Astrocyte of the hippocampus (primary cell): ENCODE data around the gene LRRC3B.
"Not testable (repeated sequence)": the region's sequence is repeated elsewhere in the genome, so short reads cannot be mapped to it uniquely, and the experiment has no call there.

ENCODE experiments used
- DNase-seq: peaks from one replicate; pipeline ENCODE4 v3.0.0; 2011; ENCODE audit warnings: low read depth, low spot score

Gene LRRC3B

GRCh38 chr3:26622621-26623418 is at the start of gene LRRC3B:
TSS of gene LRRC3B (plus strand) at chr3:26622772. CDS start at chr3:26709673, 86,901 bp downstream.
- DNase-seq, result peak; percentile 59

GRCh38 chr3:26574766-26575165 is 47.8 kb upstream of the LRRC3B start:
- DNase-seq, result no peak

- no peak for DNase-seq
Observed at GRCh38 chr3:26579116-26579515, 43.5 kb upstream of the LRRC3B start.

GRCh38 chr3:26587571-26587970 is 35.0 kb upstream of the LRRC3B start:
- no peak for DNase-seq

- peak; percentile 7 for DNase-seq
Observed at GRCh38 chr3:26588931-26589330, 33.6 kb upstream of the LRRC3B start.

GRCh38 chr3:26589678-26590077 is 32.9 kb upstream of the LRRC3B start:
- no peak for DNase-seq

GRCh38 chr3:26590919-26591484 is 31.6 kb upstream of the LRRC3B start:
- DNase-seq, result no peak

- DNase-seq, result no peak
Observed at GRCh38 chr3:26591926-26592325, 30.6 kb upstream of the LRRC3B start.

- no peak for DNase-seq
Observed at GRCh38 chr3:26592451-26592850, 30.1 kb upstream of the LRRC3B start.

- DNase-seq, result no peak
Observed at GRCh38 chr3:26596335-26596734, 26.2 kb upstream of the LRRC3B start.

- not testable (repeated sequence) for DNase-seq
Observed at GRCh38 chr3:26603311-26603710, 19.3 kb upstream of the LRRC3B start.

- not testable (repeated sequence) for DNase-seq
Observed at GRCh38 chr3:26603771-26604170, 18.8 kb upstream of the LRRC3B start.

- DNase-seq, result no peak
Observed at GRCh38 chr3:26614006-26614685, 8.4 kb upstream of the LRRC3B start.

- DNase-seq, result peak; percentile 40
Observed at GRCh38 chr3:26621176-26621575, 1.4 kb upstream of the LRRC3B start.

- DNase-seq, result peak; percentile 14
Observed at GRCh38 chr3:26621906-26622620, 509 bp upstream of the LRRC3B start.

GRCh38 chr3:26623419-26624208 is 1.0 kb downstream of the LRRC3B start:
- peak; percentile 30 for DNase-seq

GRCh38 chr3:26624209-26624765 is 1.7 kb downstream of the LRRC3B start:
- DNase-seq, result peak; percentile 7

- no peak for DNase-seq
Observed at GRCh38 chr3:26625187-26625586, 2.6 kb downstream of the LRRC3B start.

GRCh38 chr3:26627080-26627479 is 4.5 kb downstream of the LRRC3B start:
- DNase-seq, result no peak

- DNase-seq, result no peak
Observed at GRCh38 chr3:26628915-26629314, 6.3 kb downstream of the LRRC3B start.
